RWPE1 (cell line): ENCODE measurements around the gene OCSTAMP.

Experiments used
- CTCF ChIA-PET: fragments of 350-600 bp; sonication (Branson Sonifier 250); formaldehyde crosslinking; extraction: SDS; loops from one replicate; lab custom pipeline; 2021; lab: Yijun Ruan, JAX
- POLR2A ChIA-PET: fragments of 400-600 bp; formaldehyde crosslinking; extraction: SDS; loops from one replicate; lab custom pipeline; 2020; ENCODE audit warnings: antibody characterized with exemption; ENCODE audit not compliant: low non-redundant PET; lab: Yijun Ruan, JAX
- DNase-seq: peaks from one replicate; pipeline ENCODE4 v3.0.0; 2012; ENCODE audit warnings: low spot score
- H3K27ac ChIP-seq: fragments of 450-650 bp; 2 replicates; pipeline ENCODE4 v1.5.1; 2017
- CTCF ChIP-seq: fragments of 450-650 bp; conservative IDR thresholded peaks from 2 replicates; pipeline ENCODE4 v1.5.1; 2017; ENCODE audit warnings: low read depth, mild to moderate bottlenecking

The OCSTAMP gene

DNA sequence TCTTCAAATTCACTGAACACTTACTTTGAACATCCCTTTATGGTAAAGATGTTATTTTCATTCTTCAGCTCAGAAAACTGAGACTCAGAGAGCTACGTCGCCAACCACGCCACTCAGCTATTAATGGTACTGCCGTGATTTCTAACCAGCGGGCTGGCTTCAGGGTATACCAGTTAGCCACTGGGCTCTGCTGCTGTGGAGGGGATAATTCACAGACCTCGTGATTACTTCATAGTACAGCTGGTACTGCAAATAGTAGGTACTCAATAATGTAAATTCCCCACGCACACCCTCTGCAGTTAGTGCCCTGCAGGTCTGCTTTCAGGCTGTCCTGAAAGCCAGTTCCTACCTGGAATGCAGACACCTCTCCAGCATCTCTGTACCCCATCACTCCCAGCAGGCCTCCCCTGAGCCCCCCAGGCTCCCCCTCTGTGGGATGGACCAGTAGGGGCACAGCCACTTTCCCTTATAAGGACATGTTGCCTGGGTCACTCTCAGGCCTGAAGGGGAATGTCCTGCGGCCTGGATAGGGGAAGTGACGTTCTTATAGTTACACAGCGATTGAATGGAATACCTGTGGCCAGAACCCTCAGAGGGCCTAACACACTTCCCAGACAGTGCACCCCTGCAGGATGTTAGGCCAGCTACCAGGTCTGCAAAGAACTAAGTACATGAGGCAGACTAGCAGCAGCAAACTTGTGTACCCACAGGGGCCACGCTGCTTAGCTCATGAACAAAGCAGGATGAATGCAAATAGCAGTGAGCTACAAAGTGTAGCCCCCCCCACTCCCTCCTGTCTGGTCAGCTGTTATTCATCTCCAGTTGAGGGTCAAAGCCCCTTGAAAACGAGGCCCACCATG is 1.3 kb upstream of the OCSTAMP start:
- H3K27ac ChIP-seq: no peak overlapping the region

DNA sequence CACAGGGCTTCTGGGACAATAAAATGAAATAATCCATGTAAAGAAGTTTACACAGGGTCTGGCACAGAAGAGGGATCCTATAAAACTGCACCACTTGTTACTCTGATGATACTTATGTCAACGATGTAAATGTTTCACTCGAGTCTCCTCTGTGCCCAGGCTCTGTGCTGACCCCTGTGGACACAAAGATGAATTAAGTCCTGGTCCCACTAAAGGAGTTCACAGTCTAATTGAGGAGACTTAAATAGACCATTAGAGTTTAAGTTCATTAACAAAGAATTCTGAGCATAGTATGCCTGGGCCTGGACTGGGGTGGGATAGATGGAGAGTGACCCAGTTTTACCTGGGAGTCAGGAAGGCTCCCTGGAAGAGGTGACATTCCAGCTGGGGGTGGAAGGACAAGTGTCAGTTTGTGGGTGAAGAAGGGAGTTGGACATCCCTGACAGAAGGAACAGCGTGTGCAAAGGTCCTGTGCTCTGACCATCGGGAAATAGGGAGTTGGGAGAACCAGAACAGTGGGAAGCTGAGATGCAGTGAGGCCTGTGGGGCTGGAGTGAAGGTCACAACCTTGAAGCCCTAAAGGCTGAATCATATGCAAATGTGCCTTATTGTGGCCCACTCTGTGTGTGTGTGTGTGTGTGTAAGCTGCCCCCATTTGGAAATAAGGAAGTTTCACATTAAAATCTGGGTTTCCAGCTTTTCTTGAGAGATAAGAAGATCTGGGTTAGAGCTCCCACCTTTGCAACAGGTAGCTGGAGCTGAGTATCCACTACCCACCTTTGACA is 1.1 kb downstream of the OCSTAMP start:
- H3K27ac ChIP-seq: no peak overlapping the region
- CTCF ChIA-PET: interaction anchor here (0.9 to 3.4 kb wide), 4 partner anchors 12 to 133 kb away, joined by 3 to 19 read pairs (median 4); no protein-coding TSS in a partner anchor
- POLR2A ChIA-PET: interaction anchor here (0.5 kb wide), 1 partner anchor 25 kb away, joined by 3 read pairs; no protein-coding TSS in a partner anchor
- no peak for TF ChIP-seq CTCF
- no peak for DNase-seq

More for the DNA sequence above, 1.3 kb upstream of the OCSTAMP start:
- TF ChIP-seq CTCF: no peak
- ChIA-PET POLR2A (no interaction called here), CTCF (interaction anchor here (0.5 to 3.4 kb wide), 5 partner anchors 10 to 114 kb away, joined by 3 to 19 read pairs (median 4); no protein-coding TSS in a partner anchor)
- no peak for DNase-seq

- ChIA-PET CTCF (interaction anchor here (0.7 kb wide), 1 partner anchor 20 kb away, joined by 3 read pairs; no protein-coding TSS in a partner anchor), POLR2A (interaction anchor here (0.5 kb wide), 1 partner anchor 26 kb away, joined by 3 read pairs; no protein-coding TSS in a partner anchor)
- no peak for TF ChIP-seq CTCF
- no peak for DNase-seq
- H3K27ac ChIP-seq: no peak overlapping the region
These were observed 1.8 kb downstream of the OCSTAMP start for GRCh38 chr20:46548688-46549087.

DNA sequence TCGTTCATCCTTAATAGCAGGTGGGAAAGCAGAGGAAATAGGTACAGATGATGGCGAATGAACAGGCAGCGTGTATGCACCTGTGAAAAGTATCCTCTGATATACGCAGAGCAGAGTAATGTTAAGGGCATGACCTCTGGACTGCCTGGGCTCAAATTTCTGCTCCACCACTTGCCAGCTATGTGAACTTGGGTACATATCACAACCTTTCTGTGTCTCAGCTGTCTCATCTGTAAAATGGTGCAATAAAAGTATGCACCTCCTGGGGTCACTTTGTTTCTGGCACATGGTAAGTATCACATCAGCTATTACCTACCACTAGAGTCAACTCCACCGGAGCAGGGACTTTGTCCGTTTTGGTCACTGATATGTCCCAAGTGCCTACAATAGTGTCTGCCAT is 2.5 kb downstream of the OCSTAMP start:
- CTCF ChIA-PET: interaction anchor here (0.7 kb wide), 1 partner anchor 19 kb away, joined by 3 read pairs; no protein-coding TSS in a partner anchor
- TF ChIP-seq CTCF: no peak
- DNase-seq: no peak
- POLR2A ChIA-PET: no interaction called here
- no peak overlapping the region for H3K27ac ChIP-seq

GRCh38 chr20:46546936-46547335 is 3.5 kb downstream of the OCSTAMP start:
- H3K27ac ChIP-seq: no peak overlapping the region
- DNase-seq: no peak
- no peak for TF ChIP-seq CTCF
- CTCF ChIA-PET: no interaction called here
- POLR2A ChIA-PET: no interaction called here

GRCh38 chr20:46546298-46546697 is 4.2 kb downstream of the OCSTAMP start:
- no peak for TF ChIP-seq CTCF
- no peak overlapping the region for H3K27ac ChIP-seq
- CTCF ChIA-PET: no interaction called here
- POLR2A ChIA-PET: no interaction called here
- no peak for DNase-seq
